Stimulated activated CD8-positive, alpha-beta memory T cell treated with anti-CD3 and anti-CD28 coated beads, Interleukin-4, amount 100 ng/mL, for 48 hours (primary cell): ENCODE data around the gene CARMIL1.

ENCODE experiments used
- DNase-seq: peaks from one replicate; pipeline ENCODE4 v3.0.0-alpha.2; 2020

Gene CARMIL1

GRCh38 chr6:25278914-25279747 is at the start of gene CARMIL1:
CARMIL1 (plus strand) TSS chr6:25279374; CDS start chr6:25279796, 422 bp downstream.
- DNase-seq, result peak; percentile 77

GRCh38 chr6:25229671-25230321 is 49.4 kb upstream of the CARMIL1 start:
- DNase-seq, result no peak

- DNase-seq, result no peak
These were observed 46.7 kb upstream of the CARMIL1 start for GRCh38 chr6:25232479-25232878.

GRCh38 chr6:25233226-25233625 is 45.9 kb upstream of the CARMIL1 start:
- no peak for DNase-seq

- DNase-seq, result no peak
These were observed 41.6 kb upstream of the CARMIL1 start for GRCh38 chr6:25237579-25237978.

GRCh38 chr6:25239059-25239458 is 40.1 kb upstream of the CARMIL1 start:
- no peak for DNase-seq

GRCh38 chr6:25239498-25239897 is 39.7 kb upstream of the CARMIL1 start:
- DNase-seq, result no peak

GRCh38 chr6:25242567-25242966 is 36.6 kb upstream of the CARMIL1 start:
- DNase-seq, result no peak

GRCh38 chr6:25244865-25245264 is 34.3 kb upstream of the CARMIL1 start:
- DNase-seq, result no peak

GRCh38 chr6:25248123-25248522 is 31.1 kb upstream of the CARMIL1 start:
- DNase-seq, result no peak

GRCh38 chr6:25249133-25249532 is 30.0 kb upstream of the CARMIL1 start:
- DNase-seq, result no peak

GRCh38 chr6:25250878-25251277 is 28.3 kb upstream of the CARMIL1 start:
- DNase-seq, result peak; percentile 32

- DNase-seq, result no peak
These were observed 27.7 kb upstream of the CARMIL1 start for GRCh38 chr6:25251426-25251825.

GRCh38 chr6:25253351-25253750 is 25.8 kb upstream of the CARMIL1 start:
- no peak for DNase-seq

- no peak for DNase-seq
These were observed 24.5 kb upstream of the CARMIL1 start for GRCh38 chr6:25254671-25255070.

- DNase-seq, result no peak
These were observed 21.4 kb upstream of the CARMIL1 start for GRCh38 chr6:25257686-25258348.

- no peak for DNase-seq
These were observed 19.4 kb upstream of the CARMIL1 start for GRCh38 chr6:25259756-25260155.

GRCh38 chr6:25263657-25264056 is 15.5 kb upstream of the CARMIL1 start:
- DNase-seq, result no peak

GRCh38 chr6:25266456-25267100 is 12.6 kb upstream of the CARMIL1 start:
- DNase-seq, result no peak

- no peak for DNase-seq
These were observed 11.5 kb upstream of the CARMIL1 start for GRCh38 chr6:25267662-25268061.

- no peak for DNase-seq
These were observed 8.6 kb upstream of the CARMIL1 start for GRCh38 chr6:25270559-25270958.

GRCh38 chr6:25275436-25275835 is 3.7 kb upstream of the CARMIL1 start:
- DNase-seq, result no peak

GRCh38 chr6:25277386-25277785 is 1.8 kb upstream of the CARMIL1 start:
- no peak for DNase-seq
